ENCODE results near the gene DEDD2. TPM values are rescaled to one million over a fixed set of nuclear protein-coding genes. Genes with fewer than 3 reads are reported as not detected.

DEDD2 gene
- polyA plus RNA-seq, 1 donor from 2014 or later: 69.9 TPM

GRCh38 chr19:42208612-42209011 is 8.9 kb downstream of the DEDD2 start:
- no peak overlapping the region for H2AFZ ChIP-seq (ENCODE audit: low read depth, low read length)
- no peak overlapping the region for H3K9ac ChIP-seq (ENCODE audit: low read length)
- H3K4me3 ChIP-seq (ENCODE audit: low read length): no peak overlapping the region
- H4K20me1 ChIP-seq (ENCODE audit: insufficient read depth): no peaks in the 10 kb centered on the region
- no peak overlapping the region for H3K4me2 ChIP-seq (ENCODE audit: low read length)
- no peaks in the 10 kb centered on the region for H3K36me3 ChIP-seq (ENCODE audit: insufficient read depth, low read length)
- no peaks in the 10 kb centered on the region for H3K9me3 ChIP-seq (ENCODE audit: low read length)
- H3K9me2 ChIP-seq (ENCODE audit: insufficient read depth, low read length): no peaks in the 10 kb centered on the region
- H3K27ac ChIP-seq (ENCODE audit: low read length): no peak overlapping the region
- no peaks in the 10 kb centered on the region for H3F3A ChIP-seq (ENCODE audit: insufficient read depth, low read length, poor library complexity, severe bottlenecking)
- no peak for TF ChIP-seq RAD21 (conservative IDR thresholded peaks at IDR 0.05)
- no peak for TF ChIP-seq EP300 (conservative IDR thresholded peaks at IDR 0.05; ENCODE audit: poor library complexity, severe bottlenecking)
- TF ChIP-seq SMC3 (conservative IDR thresholded peaks at IDR 0.05; ENCODE audit: poor library complexity): no peak
- TF ChIP-seq, protein P1, sequence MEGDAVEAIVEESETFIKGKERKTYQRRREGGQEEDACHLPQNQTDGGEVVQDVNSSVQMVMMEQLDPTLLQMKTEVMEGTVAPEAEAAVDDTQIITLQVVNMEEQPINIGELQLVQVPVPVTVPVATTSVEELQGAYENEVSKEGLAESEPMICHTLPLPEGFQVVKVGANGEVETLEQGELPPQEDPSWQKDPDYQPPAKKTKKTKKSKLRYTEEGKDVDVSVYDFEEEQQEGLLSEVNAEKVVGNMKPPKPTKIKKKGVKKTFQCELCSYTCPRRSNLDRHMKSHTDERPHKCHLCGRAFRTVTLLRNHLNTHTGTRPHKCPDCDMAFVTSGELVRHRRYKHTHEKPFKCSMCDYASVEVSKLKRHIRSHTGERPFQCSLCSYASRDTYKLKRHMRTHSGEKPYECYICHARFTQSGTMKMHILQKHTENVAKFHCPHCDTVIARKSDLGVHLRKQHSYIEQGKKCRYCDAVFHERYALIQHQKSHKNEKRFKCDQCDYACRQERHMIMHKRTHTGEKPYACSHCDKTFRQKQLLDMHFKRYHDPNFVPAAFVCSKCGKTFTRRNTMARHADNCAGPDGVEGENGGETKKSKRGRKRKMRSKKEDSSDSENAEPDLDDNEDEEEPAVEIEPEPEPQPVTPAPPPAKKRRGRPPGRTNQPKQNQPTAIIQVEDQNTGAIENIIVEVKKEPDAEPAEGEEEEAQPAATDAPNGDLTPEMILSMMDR (IDR thresholded peaks at IDR 0.05; ENCODE audit: poor library complexity, severe bottlenecking): no peak
- no peak for TF ChIP-seq EZH2 (IDR thresholded peaks at IDR 0.05; ENCODE audit: borderline replicate concordance, insufficient read depth, low read length, poor library complexity, severe bottlenecking)
- no peak for TF ChIP-seq MXI1 (conservative IDR thresholded peaks at IDR 0.05; ENCODE audit: poor library complexity, severe bottlenecking)
- no peak for TF ChIP-seq REST (IDR thresholded peaks at IDR 0.05; ENCODE audit: borderline replicate concordance)
- no peak for TF ChIP-seq TAF1 (IDR thresholded peaks at IDR 0.05; ENCODE audit: low read depth)
- no peak for TF ChIP-seq POLR2AphosphoS5 (IDR thresholded peaks at IDR 0.05)
- no peaks in the 10 kb centered on the region for H3K27me3 ChIP-seq (ENCODE audit: insufficient read depth, low read depth, low read length)
- peaks cover 13% of the 10 kb centered on the region for H3K79me2 ChIP-seq (replicated peaks; ENCODE audit: insufficient read depth, low read length)

DNA sequence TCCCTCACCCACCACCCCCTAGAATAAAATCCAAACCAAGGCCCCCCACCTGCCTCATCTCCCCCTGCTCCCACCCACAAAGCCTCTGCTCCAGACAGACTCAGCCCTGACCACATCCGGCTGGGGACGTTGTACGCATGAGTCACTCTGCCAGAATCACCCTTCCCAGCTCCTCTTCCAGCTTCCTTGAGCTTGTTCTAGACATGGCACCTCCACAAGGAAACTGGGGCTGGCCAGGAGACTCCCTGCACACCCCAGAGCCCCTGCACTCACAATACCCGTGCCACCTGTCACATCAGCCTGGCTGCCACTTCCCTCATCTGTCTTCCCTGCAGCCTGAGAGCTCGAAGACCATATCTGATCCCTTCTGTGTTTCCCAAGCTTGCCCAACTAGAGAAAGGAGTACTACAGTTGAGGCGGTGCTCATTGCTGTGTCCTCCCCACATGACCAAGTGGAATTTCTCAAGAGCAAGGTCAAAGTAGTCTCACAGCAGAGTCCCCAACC is 9.7 kb downstream of the DEDD2 start:
- H3K9me2 ChIP-seq (ENCODE audit: insufficient read depth, low read length): no peaks in the 10 kb centered on the region
- no peak overlapping the region for H3K4me3 ChIP-seq (ENCODE audit: low read length)
- peaks cover 5% of the 10 kb centered on the region for H3K79me2 ChIP-seq (replicated peaks; ENCODE audit: insufficient read depth, low read length)
- no peaks in the 10 kb centered on the region for H4K20me1 ChIP-seq (ENCODE audit: insufficient read depth)
- no peak overlapping the region for H3K4me2 ChIP-seq (ENCODE audit: low read length)
- TF ChIP-seq SMC3 (conservative IDR thresholded peaks at IDR 0.05; ENCODE audit: poor library complexity): no peak
- no peak for TF ChIP-seq RAD21 (conservative IDR thresholded peaks at IDR 0.05)
- no peak for TF ChIP-seq EP300 (conservative IDR thresholded peaks at IDR 0.05; ENCODE audit: poor library complexity, severe bottlenecking)
- TF ChIP-seq, protein P1 (IDR thresholded peaks at IDR 0.05; ENCODE audit: poor library complexity, severe bottlenecking): no peak
- TF ChIP-seq TAF1 (IDR thresholded peaks at IDR 0.05; ENCODE audit: low read depth): no peak
- no peaks in the 10 kb centered on the region for H3K36me3 ChIP-seq (ENCODE audit: insufficient read depth, low read length)
- H3K9ac ChIP-seq (ENCODE audit: low read length): no peak overlapping the region
- H3K9me3 ChIP-seq (ENCODE audit: low read length): no peaks in the 10 kb centered on the region
- no peaks in the 10 kb centered on the region for H3F3A ChIP-seq (ENCODE audit: insufficient read depth, low read length, poor library complexity, severe bottlenecking)
- H3K27me3 ChIP-seq (ENCODE audit: insufficient read depth, low read depth, low read length): no peaks in the 10 kb centered on the region
- H3K27ac ChIP-seq (ENCODE audit: low read length): no peak overlapping the region
- no peak overlapping the region for H2AFZ ChIP-seq (ENCODE audit: low read depth, low read length)
